NB4 (cell line): ENCODE results near the gene GAL3ST1.

Source experiments
- CTCF ChIP-seq: IDR thresholded peaks from one replicate; pipeline ENCODE4 v1.5.1; 2012; ENCODE audit warnings: low read depth, low read length
- POLR2A ChIP-seq: IDR thresholded peaks from 2 replicates; pipeline ENCODE4 v1.6.1; 2011; ENCODE audit warnings: mild to moderate bottlenecking; ENCODE audit not compliant: insufficient read length; ENCODE audit errors: extremely low read depth

- TF ChIP-seq CTCF (no peak), POLR2A (no peak)
These were observed 47.8 kb downstream of the GAL3ST1 start for GRCh38 chr22:30526656-30527055.
